Neuronal stem cell (in vitro differentiated cells): ENCODE measurements around the gene PCNA.
"Not testable (repeated sequence)": the region's sequence is repeated elsewhere in the genome, so short reads cannot be mapped to it uniquely, and the experiment has no call there.

ENCODE experiments used
- DNase-seq: peaks from one replicate; pipeline ENCODE4 v3.0.0-alpha.2; 2013; ENCODE audit warnings: low spot score
- H2AFZ ChIP-seq: one replicate; pipeline ENCODE4 v1.6.1; 2013; ENCODE audit warnings: mild to moderate bottlenecking, low read length, inconsistent platforms
- H2AK5ac ChIP-seq: 2 replicates; pipeline ENCODE4 v1.6.1; 2013; ENCODE audit warnings: low read depth, mild to moderate bottlenecking, inconsistent platforms, low read length, moderate library complexity, mixed read lengths
- H2BK120ac ChIP-seq: 2 replicates; pipeline ENCODE4 v1.6.1; 2013; ENCODE audit warnings: low read depth, mild to moderate bottlenecking, inconsistent platforms, low read length, moderate library complexity, mixed read lengths
- H2BK12ac ChIP-seq: one replicate; pipeline ENCODE4 v1.6.1; 2013; ENCODE audit warnings: low read length, inconsistent platforms
- H2BK15ac ChIP-seq: 2 replicates; pipeline ENCODE4 v1.6.1; 2013; ENCODE audit warnings: mild to moderate bottlenecking, low read length, inconsistent platforms, mixed read lengths
- H2BK5ac ChIP-seq: one replicate; pipeline ENCODE4 v1.6.1; 2013; ENCODE audit warnings: inconsistent platforms, mild to moderate bottlenecking, low read length, moderate library complexity
- H3K14ac ChIP-seq: one replicate; pipeline ENCODE4 v1.6.1; 2013; ENCODE audit warnings: low read length, inconsistent platforms
- H3K18ac ChIP-seq: 2 replicates; pipeline ENCODE4 v1.6.1; 2013; ENCODE audit warnings: low read length, inconsistent platforms
- H3K23ac ChIP-seq: 2 replicates; pipeline ENCODE4 v1.6.1; 2013; ENCODE audit warnings: low read depth, mild to moderate bottlenecking, mixed read lengths, low read length, inconsistent platforms; ENCODE audit not compliant: poor library complexity
- H3K27ac ChIP-seq: replicated peaks from 3 replicates; pipeline ENCODE4 v1.5.1; 2013; ENCODE audit warnings: low read length, inconsistent platforms
- H3K27me3 ChIP-seq, 3 experiments: 2 replicates each; pipeline ENCODE4 v1.6.1; 2013; ENCODE audit warnings: low read length in 3 of 3, mild to moderate bottlenecking in 2 of 3, inconsistent platforms in 1 of 3, low read depth in 1 of 3, mixed read lengths in 1 of 3, moderate library complexity in 1 of 3; ENCODE audit not compliant: control insufficient read depth in 3 of 3, insufficient read depth in 3 of 3
- H3K36me3 ChIP-seq, 2 donors: replicated peaks in 1 of 2; 2 replicates each; pipeline ENCODE4 v1.6.1; 2013; ENCODE audit warnings: low read length in 2 of 2; ENCODE audit not compliant: control insufficient read depth in 2 of 2, insufficient read depth in 2 of 2
- H3K4ac ChIP-seq: 2 replicates; pipeline ENCODE4 v1.6.1; 2013; ENCODE audit warnings: inconsistent platforms, mild to moderate bottlenecking, low read length, moderate library complexity
- H3K4me1 ChIP-seq, 2 donors: 1 replicate in 1 of 2; 2 replicates in 1 of 2; pipeline ENCODE4 v1.6.1; 2013; ENCODE audit warnings: low read length in 2 of 2, low read depth in 1 of 2; ENCODE audit not compliant: control insufficient read depth in 2 of 2, insufficient read depth in 1 of 2
- H3K4me2 ChIP-seq: one replicate; pipeline ENCODE4 v1.6.1; 2013; ENCODE audit warnings: mild to moderate bottlenecking, low read length, inconsistent platforms; ENCODE audit not compliant: insufficient read depth, poor library complexity, severe bottlenecking
- H3K4me3 ChIP-seq, 2 donors: 2 replicates each; pipeline ENCODE4 v1.5.1; 2013; ENCODE audit warnings: low read length in 2 of 2, mild to moderate bottlenecking in 2 of 2, inconsistent platforms in 1 of 2, moderate library complexity in 1 of 2
- H3K79me1 ChIP-seq: one replicate; pipeline ENCODE4 v1.6.1; 2013; ENCODE audit warnings: low read depth, mild to moderate bottlenecking, inconsistent platforms, low read length, moderate library complexity
- H3K9ac ChIP-seq: one replicate; pipeline ENCODE4 v1.6.1; 2013; ENCODE audit warnings: mild to moderate bottlenecking, low read depth, low read length, inconsistent platforms; ENCODE audit not compliant: poor library complexity
- H3K9me3 ChIP-seq, 2 donors: replicated peaks in 1 of 2; 2 replicates each; pipeline versions ENCODE3 to v1.6.1; 2013; ENCODE audit warnings: low read length in 2 of 2, mild to moderate bottlenecking in 2 of 2, inconsistent platforms in 1 of 2, low read depth in 1 of 2, mixed read lengths in 1 of 2, moderate library complexity in 1 of 2; ENCODE audit not compliant: control insufficient read depth in 2 of 2, insufficient read depth in 1 of 2
- H4K8ac ChIP-seq: one replicate; pipeline ENCODE4 v1.6.1; 2013; ENCODE audit warnings: low read depth, mild to moderate bottlenecking, inconsistent platforms, low read length, moderate library complexity
- H4K91ac ChIP-seq: one replicate; pipeline ENCODE4 v1.6.1; 2013; ENCODE audit warnings: low read length, low read depth, mild to moderate bottlenecking, inconsistent platforms; ENCODE audit not compliant: poor library complexity
- WGBS, 2 donors: extraction: QIAGEN DNeasy Blood & Tissue Kit; methylation state at CpG; one replicate each; pipeline ENCODE4 v1.1.7; 2013; ENCODE audit warnings: missing lambda C conversion rate in 2 of 2, mixed read lengths in 1 of 2; ENCODE audit not compliant: insufficient read length in 2 of 2, insufficient replicate concordance in 1 of 2; ENCODE audit errors: extremely low coverage in 2 of 2; 5-methylcytosine and 5-hydroxymethylcytosine counted together

Gene PCNA

DNA sequence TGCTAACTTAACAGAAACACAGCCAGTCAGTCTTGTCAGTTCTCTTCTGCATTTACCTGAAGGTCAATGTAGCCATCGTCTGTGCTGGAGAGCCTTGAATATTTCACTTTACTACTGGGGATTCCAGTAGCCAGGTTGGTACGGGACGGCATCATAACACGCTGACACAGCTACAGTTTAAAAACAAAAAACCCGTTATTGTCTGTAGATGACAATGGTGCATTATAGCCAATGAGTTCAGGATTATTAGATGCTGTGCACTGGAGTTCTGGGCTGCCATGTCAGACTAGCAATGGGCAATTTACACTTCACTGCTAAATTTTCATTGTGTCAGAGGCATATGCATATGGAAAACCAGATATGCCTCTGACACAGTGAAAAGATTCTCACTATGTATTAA lies 10.5 kb downstream of the PCNA start:
- Histone ChIP-seq H3K79me1 (peaks cover 8% of the 10 kb centered on the region), H3K18ac (no peak overlapping the region), H3K4ac (no peak overlapping the region), H4K91ac (no peak overlapping the region), H3K4me3 (no peak overlapping the region), H3K9ac (no peak overlapping the region), H2BK15ac (no peak overlapping the region), H3K4me1 (peaks cover 0 to 4% of the 10 kb centered on the region in 2 donors), H3K23ac (no peak overlapping the region), H3K27me3 (no peaks in the 10 kb centered on the region), H2BK5ac (no peak overlapping the region), H2AFZ (no peak overlapping the region), H3K4me2 (no peak overlapping the region), H2BK12ac (no peak overlapping the region), H4K8ac (no peak overlapping the region), H3K36me3 (peaks cover 14 to 79% of the 10 kb centered on the region in 2 donors), H2BK120ac (no peak overlapping the region), H3K14ac (no peak overlapping the region), H2AK5ac (no peak overlapping the region), H3K9me3 (no peaks in the 10 kb centered on the region), H3K27ac (no peak overlapping the region)
- WGBS, 2 donors: no CpG with 5 or more reads among the region's 5 CpGs
- no peak for DNase-seq

DNA sequence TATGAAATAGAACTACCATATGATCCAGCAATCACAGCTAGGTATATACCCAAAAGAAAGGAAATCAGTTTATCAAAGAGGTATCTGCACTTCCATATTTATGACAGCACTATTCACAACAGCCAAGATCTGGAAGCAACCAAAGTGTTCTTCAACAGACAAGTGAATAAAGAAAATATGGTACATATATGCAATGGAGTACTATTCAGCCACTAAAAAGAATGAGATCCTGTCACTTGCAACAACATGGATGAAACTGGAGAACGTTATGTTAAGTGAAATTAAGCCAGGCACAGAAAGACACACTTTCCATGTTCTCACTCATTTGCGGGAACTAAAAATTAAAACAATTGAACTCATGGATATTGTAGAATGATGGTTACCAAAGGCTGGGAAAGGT lies 15.3 kb downstream of the PCNA start:
- no peak overlapping the region for H2BK120ac ChIP-seq
- WGBS, 2 donors: no CpG with 5 or more reads among the region's 2 CpGs
- no peak overlapping the region for H3K9ac ChIP-seq
- H2BK12ac ChIP-seq: no peak overlapping the region
- H3K27ac ChIP-seq: no peak overlapping the region
- peaks cover 3% of the 10 kb centered on the region for H3K79me1 ChIP-seq
- H2BK15ac ChIP-seq: no peak overlapping the region
- no peak overlapping the region for H2BK5ac ChIP-seq
- no peak overlapping the region for H2AFZ ChIP-seq
- no peak overlapping the region for H3K18ac ChIP-seq
- no peak overlapping the region for H3K4me2 ChIP-seq
- H4K91ac ChIP-seq: no peak overlapping the region
- H3K4me3 ChIP-seq: no peak overlapping the region
- no peaks in the 10 kb centered on the region for H3K27me3 ChIP-seq
- no peak overlapping the region for H2AK5ac ChIP-seq
- no peaks in the 10 kb centered on the region for H3K4me1 ChIP-seq
- DNase-seq: no peak
- no peak overlapping the region for H3K4ac ChIP-seq
- no peak overlapping the region for H3K14ac ChIP-seq
- H4K8ac ChIP-seq: no peak overlapping the region
- peaks cover 20 to 98% of the 10 kb centered on the region in 2 donors for H3K36me3 ChIP-seq
- no peaks in the 10 kb centered on the region for H3K9me3 ChIP-seq
- no peak overlapping the region for H3K23ac ChIP-seq

DNA sequence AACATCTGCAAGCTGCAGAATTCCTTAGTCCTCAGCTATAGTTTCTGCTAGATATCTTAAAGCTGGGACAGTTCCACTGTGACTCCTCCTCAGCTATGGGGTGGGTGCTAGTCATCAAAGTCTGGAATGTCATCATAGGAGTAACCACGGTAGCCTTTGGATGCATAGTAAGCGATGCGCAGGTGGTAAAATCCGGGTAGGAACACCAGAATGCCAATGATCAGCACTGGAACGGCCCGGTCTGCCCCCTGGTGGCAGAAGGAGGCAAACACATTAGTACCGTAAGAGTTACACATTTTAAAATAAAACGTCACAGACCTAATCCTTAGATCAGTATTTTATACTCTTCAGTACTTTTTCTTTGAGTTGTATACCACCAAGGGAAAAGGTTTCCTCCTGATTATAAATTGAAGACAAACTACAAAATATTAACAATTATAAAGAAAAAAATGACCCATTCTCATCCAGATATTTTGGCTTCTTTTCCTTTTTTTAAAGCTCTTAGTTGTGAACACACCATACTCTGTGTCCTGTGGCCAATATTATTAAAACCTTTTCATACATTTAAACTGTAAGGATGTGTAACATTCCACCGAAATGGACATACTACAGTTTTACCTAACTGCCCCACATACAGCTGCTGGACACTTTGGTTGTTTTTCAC lies 18.9 kb downstream of the PCNA start:
- Histone ChIP-seq H4K91ac (no peak overlapping the region), H3K27me3 (peaks cover 0 to 1% (median 0%) of the 10 kb centered on the region in 3 experiments), H2BK15ac (no peak overlapping the region), H2AFZ (no peak overlapping the region), H2AK5ac (no peak overlapping the region), H3K14ac (no peak overlapping the region), H3K23ac (no peak overlapping the region), H3K9ac (no peak overlapping the region), H3K4me2 (no peak overlapping the region), H3K4me1 (no peaks in the 10 kb centered on the region), H3K4me3 (no peak overlapping the region), H3K27ac (no peak overlapping the region), H3K36me3 (peaks cover 17 to 98% of the 10 kb centered on the region in 2 donors), H3K79me1 (no peaks in the 10 kb centered on the region), H3K9me3 (no peaks in the 10 kb centered on the region), H3K18ac (no peak overlapping the region), H3K4ac (no peak overlapping the region), H2BK12ac (no peak overlapping the region), H2BK120ac (no peak overlapping the region), H2BK5ac (no peak overlapping the region), H4K8ac (no peak overlapping the region)
- DNase-seq: peak; percentile 48
- WGBS, 2 donors: no CpG with 5 or more reads among the region's 9 CpGs

DNA sequence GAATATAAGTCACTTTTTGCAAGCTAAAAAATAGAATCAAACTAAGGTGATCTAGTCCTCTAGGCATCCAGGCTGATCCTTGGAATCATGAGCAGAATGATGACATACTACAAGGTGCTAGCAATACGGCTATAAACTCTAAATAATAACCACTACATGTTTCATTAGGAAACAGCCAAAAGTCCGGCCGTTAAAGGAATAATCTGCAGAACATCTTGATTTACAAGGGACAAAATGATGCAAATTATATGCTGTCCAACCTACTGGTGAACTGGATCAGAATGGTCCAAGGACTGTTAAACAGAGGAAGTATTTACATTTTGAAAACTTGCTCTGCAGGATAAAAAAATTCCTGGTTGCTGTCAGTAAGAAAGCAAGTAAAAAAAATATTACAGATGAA lies 19.8 kb downstream of the PCNA start:
- H3K4me2 ChIP-seq, H3K4me3 ChIP-seq, H4K91ac ChIP-seq, H3K14ac ChIP-seq, H2AK5ac ChIP-seq, H2AFZ ChIP-seq, H3K4me1 ChIP-seq, H2BK5ac ChIP-seq, H2BK12ac ChIP-seq, H4K8ac ChIP-seq, H3K79me1 ChIP-seq, H3K27ac ChIP-seq, H2BK120ac ChIP-seq, H3K23ac ChIP-seq, H2BK15ac ChIP-seq, H3K9me3 ChIP-seq, H3K18ac ChIP-seq, DNase-seq, H3K27me3 ChIP-seq, H3K9ac ChIP-seq, H3K4ac ChIP-seq: not testable (repeated sequence)
- H3K36me3 ChIP-seq: peaks cover 17 to 98% of the 10 kb centered on the region in 2 donors
- whole genome bisulfite sequencing, 2 donors: no CpG with 5 or more reads among the region's 3 CpGs
